Astrocyte of the spinal cord (primary cell): ENCODE results near the gene NEURL3.
"Not testable (repeated sequence)": the region's sequence is repeated elsewhere in the genome, so short reads cannot be mapped to it uniquely, and the experiment has no call there.

Experiments
- DNase-seq: peaks from one replicate; pipeline ENCODE4 v3.0.0; 2011; ENCODE audit warnings: low read depth, low spot score
- H3K4me3 ChIP-seq: 2 replicates; pipeline ENCODE4 v1.5.1; 2011; ENCODE audit warnings: low read depth, mild to moderate bottlenecking, low read length, moderate library complexity
- CTCF ChIP-seq: IDR thresholded peaks from 2 replicates; pipeline ENCODE4 v1.5.1; 2012; ENCODE audit warnings: low read depth, mild to moderate bottlenecking, low read length, inconsistent platforms
- in situ Hi-C: cut with HindIII; loops from 2 replicates; pipeline ENCODE4 v1.10.0; 2017; ENCODE audit warnings: low sequenced_read_pairs

NEURL3 gene

DNA sequence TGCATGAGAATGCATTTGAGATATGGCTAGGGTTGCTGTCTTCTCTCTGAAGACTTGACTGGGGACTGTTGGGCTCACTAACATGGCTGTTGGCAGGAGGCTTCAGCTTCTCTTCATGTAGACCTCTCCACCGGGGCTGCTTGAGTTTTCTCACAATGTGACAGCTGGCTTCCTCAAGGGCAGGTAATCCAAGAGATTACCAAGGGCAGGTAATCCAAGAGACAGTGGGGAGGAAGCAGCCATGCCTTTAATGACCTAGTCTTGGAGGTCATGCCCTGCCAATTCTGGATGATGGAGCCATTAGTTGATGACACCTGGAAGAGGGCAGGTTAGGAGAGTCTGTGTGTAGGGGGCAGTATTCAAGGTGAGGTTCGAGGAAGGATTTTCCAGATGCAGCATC lies 40.5 kb downstream of the NEURL3 start:
- in situ Hi-C loops, result no loop called here
- TF ChIP-seq CTCF, result no peak
- DNase-seq, result no peak
- H3K4me3 ChIP-seq, result no peak overlapping the region

DNA sequence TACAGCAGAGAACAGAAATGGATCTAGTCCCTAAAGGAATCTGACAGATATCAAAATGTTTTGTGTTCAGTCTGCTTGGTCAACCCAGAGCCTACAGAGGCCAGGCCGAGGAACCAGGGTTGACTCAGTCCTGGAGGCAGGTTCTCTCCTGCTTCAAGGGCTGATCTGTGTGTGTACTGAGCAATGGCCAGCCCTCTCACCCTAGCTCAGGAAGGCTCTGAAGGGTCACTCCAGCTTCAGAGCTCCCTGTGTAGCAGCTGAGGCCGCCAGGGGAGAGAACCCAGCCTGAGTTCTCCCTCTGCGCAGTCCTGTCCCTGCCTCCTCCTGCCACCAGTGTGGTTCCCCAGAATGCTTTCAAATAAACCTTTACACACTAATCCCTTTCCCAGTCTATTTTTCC lies 41.1 kb downstream of the NEURL3 start:
- TF ChIP-seq CTCF, result no peak
- H3K4me3 ChIP-seq, result no peak overlapping the region
- in situ Hi-C loops, result no loop called here
- no peak for DNase-seq

DNA sequence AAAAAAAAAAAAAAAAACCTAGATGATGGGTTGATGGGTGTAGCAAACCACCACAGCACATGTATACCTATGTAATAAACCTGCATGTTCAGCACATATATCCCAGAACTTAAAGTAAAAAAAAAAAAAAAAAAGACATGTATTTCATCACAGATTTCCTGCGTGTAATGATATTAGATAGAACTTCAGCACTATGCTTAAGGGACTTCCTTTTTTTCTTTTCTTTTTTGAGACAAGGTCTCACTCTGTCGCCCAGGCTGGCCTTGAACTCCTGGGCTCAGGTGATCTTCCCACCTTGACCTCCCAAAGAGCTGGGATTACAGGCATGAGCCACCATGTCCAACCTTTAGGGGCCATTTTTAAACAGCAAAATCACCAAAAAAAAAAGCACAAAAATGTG lies 42.0 kb downstream of the NEURL3 start:
- no peak for DNase-seq
- TF ChIP-seq CTCF, result no peak
- in situ Hi-C loops, result no loop called here
- no peak overlapping the region for H3K4me3 ChIP-seq

DNA sequence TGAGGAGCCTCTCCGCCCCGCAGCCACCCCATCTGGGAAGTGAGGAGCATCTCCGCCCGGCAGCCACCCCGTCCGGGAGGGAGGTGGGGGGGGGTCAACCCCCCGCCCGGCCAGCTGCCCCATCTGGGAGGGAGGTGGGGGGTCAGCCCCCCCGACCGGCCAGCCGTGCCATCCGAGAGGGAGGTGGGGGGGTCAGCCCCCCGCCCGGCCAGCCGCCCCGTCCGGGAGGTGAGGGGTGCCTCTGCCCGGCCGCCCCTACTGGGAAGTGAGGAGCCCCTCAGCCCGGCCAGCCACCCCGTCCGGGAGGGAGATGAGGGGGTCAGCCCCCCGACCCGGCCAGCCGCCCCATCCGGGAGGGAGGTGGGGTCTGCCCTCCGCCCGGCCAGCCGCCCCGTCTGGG lies 43.5 kb downstream of the NEURL3 start:
- in situ Hi-C loops, result not testable (repeated sequence)

GRCh38 chr2:96452053-96452452 lies 53.1 kb downstream of the NEURL3 start:
- no peak overlapping the region for H3K4me3 ChIP-seq
- in situ Hi-C loops, result no loop called here
- TF ChIP-seq CTCF, result no peak
- no peak for DNase-seq

More for the DNA sequence above, 43.5 kb downstream of the NEURL3 start:
- H3K4me3 ChIP-seq, DNase-seq: not testable (repeated sequence)

DNA sequence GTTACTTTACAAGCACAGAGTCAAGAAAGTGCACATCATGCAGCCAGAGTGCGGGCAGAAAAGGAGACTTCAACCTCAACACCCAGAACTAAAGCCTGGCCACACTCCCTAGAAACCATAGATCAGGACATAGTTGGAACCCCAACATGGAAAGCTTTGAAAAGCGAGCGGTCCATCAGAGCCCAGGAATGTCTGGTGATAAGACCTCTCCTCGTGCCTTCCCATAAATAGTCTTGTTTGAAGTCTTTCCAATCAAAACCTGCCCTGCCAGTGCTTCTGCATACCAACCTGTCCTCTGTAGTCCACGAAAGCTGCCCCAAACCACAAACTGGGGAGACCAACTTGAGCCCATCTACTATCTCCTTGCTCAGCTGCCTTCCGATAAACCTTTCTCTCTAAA lies 55.5 kb downstream of the NEURL3 start:
- no peak for DNase-seq
- no peak for TF ChIP-seq CTCF
- H3K4me3 ChIP-seq, result no peak overlapping the region
- in situ Hi-C loops, result no loop called here

DNA sequence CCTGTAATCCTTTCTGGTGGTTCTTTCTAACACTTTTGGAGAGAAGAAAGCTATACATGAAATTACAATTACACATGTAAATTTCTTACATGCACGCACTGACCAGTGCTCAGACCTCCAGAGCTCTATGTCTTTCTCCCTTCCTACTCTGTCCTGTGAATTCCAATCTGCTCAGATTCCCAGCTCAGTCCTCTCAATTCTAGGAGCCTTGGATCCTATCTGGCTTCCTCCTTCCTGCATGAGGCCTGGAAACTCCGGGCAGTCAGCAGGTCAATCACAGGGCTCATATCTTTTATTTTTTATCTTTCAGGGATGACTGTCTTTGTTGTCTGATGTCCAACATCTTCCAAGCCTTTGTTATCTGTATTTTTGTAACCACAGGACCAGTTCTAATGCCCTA lies 56.0 kb downstream of the NEURL3 start:
- in situ Hi-C loops, result no loop called here
- DNase-seq, result no peak
- H3K4me3 ChIP-seq, result no peak overlapping the region
- TF ChIP-seq CTCF, result no peak
